ENCODE measurements around the gene MPG.

- TF ChIP-seq CTCF (IDR thresholded peaks at IDR 0.05) (no peak), RCOR1 (IDR thresholded peaks at IDR 0.05; ENCODE audit: low read depth, low read length) (no peak)
Observed at GRCh38 chr16:64914-65255, 13.1 kb upstream of the MPG start.
